ENCODE measurements around the gene ZBTB43.
"Not testable (repeated sequence)": the region's sequence is repeated elsewhere in the genome, so short reads cannot be mapped to it uniquely, and the experiment has no call there.

The ZBTB43 gene

DNA sequence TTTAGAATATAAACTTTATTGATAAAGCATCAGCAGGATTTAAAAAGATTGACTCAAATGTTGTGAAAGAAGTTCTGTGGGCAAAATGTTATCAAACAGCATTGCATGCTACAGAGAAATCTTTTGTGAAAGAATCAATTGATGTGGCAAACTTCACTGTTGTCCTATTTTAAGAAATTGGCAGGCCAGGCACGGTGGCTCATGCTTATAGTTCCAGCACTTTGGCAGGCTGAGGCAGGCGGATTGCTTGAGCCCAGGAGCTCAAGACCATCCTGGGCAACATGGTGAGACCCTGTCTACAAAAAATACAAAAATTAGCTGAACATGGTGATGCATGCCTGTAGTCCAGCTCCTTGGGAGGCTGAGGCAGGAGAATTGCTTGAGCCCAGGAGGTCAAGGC, 17.4 kb downstream of the ZBTB43 start:
- H3K4me3 ChIP-seq (ENCODE audit: low read depth, low read length) = no peak overlapping the region
- DNase-seq (ENCODE audit: low read depth) = no peak

DNA sequence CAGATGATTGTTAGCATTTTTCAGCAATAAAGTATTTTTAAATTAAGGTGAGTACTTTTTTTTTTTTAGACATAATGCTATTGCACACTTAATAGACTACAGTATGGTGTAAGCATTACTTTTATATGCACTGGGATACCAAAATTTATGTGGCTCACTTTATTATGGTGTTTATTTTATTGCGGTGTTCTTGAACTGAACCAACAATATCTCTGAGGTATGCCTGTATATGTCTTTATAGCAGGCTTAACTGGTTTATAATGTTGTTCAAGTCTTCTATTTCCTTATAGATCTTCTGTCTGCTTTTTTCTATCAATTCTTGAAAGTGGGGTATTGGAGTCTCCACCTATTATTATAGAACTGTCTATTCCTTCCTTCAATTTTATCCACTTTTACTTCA, 18.0 kb downstream of the ZBTB43 start:
- no peak overlapping the region for H3K4me3 ChIP-seq (ENCODE audit: low read depth, low read length)
- DNase-seq (ENCODE audit: low read depth) = no peak

DNA sequence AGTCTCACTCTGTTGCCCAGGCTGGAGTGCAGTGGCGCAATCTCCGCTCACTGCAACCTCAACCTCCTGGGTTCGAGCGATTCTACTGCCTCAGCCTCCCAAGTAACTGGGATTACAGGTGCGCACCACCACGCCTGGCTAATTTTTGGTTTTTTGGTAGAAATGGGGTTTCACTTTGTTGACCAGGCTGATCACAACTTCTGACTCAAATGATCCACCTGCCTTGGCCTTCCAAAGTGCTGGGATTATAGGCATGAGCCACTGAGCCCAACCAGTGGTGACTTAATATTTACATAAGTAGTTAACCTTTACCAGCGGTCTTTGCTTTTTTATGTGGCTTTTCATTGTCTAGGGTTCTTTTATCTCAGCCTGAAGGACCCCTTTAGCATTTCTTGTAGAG, 19.2 kb downstream of the ZBTB43 start:
- DNase-seq (ENCODE audit: low read depth); H3K4me3 ChIP-seq (ENCODE audit: low read depth, low read length): not testable (repeated sequence)

DNA sequence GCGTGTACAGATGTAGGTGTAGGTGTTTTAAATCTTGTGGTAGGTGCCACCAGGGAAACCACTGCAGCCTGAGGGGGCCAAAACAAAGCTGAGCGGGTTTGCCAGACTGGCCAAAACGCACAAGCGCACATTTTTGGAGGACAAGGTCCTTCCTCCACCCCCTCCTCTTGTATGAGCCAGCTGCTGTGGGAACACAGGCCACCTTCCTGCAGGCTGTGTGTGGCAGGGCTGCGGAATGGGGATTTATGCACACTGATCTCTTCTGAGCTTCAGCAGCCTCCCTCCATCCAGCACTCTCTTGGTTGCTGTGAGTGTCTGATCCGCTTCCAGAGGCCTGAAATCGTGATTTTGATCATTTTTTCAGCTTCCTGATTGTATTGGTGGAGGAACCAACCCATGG, 22.4 kb downstream of the ZBTB43 start:
- H3K4me3 ChIP-seq (ENCODE audit: low read depth, low read length) = no peak overlapping the region
- no peak for DNase-seq (ENCODE audit: low read depth)

DNA sequence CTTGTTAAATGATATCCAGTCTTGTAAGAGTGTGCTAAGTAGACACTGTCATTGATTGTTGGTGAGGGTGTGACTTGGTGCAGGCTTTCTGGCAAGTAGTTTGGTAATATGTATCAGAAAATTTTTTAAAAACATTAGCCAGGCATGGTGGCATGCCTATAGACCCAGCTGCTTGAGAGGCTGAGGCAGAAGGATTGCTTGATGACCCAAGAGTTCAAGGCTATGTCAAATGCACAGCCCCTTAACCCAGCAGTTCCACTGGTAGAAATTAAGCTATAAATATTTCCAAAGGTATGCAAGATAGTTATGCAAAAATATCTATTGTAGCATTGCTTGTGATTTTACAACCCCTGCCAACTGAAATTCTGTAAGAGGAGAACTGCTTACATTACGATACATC, 24.2 kb downstream of the ZBTB43 start:
- no peak overlapping the region for H3K4me3 ChIP-seq (ENCODE audit: low read depth, low read length)
- DNase-seq (ENCODE audit: low read depth) = no peak

DNA sequence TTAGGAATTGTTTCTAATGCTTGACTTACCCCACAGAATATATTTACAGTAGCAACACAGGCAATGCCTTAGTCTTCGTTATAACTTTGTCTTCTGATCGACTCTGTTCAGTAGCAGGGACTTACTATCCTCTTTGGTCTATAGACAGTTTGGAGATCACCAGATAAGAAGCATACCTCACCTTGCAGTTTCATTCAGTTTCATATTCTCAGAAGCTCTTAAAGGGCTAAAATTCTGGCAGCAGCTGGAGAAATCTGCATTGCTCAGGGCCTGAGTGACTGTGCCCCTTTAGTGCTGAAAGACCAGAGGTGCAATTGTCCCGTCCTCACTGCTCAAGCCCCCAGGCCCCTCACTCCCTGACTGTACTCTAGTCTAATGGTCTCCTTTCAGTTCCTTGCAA, 26.0 kb downstream of the ZBTB43 start:
- H3K4me3 ChIP-seq (ENCODE audit: low read depth, low read length) = no peak overlapping the region
- no peak for DNase-seq (ENCODE audit: low read depth)

DNA sequence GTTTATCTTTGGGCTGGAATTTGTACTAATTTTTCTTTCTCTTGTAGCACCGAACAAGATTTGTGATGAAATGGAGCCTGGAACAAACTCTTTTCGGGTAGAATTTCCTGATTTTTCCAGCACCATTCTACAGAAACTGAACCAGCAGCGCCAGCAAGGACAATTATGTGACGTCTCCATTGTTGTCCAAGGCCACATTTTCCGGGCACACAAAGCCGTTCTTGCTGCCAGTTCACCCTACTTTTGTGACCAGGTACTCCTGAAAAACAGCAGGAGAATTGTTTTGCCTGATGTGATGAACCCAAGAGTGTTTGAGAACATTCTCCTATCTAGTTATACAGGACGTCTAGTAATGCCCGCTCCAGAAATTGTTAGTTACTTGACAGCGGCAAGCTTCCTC, 27.6 kb downstream of the ZBTB43 start:
- no peak overlapping the region for H3K4me3 ChIP-seq (ENCODE audit: low read depth, low read length)
- no peak for DNase-seq (ENCODE audit: low read depth)

DNA sequence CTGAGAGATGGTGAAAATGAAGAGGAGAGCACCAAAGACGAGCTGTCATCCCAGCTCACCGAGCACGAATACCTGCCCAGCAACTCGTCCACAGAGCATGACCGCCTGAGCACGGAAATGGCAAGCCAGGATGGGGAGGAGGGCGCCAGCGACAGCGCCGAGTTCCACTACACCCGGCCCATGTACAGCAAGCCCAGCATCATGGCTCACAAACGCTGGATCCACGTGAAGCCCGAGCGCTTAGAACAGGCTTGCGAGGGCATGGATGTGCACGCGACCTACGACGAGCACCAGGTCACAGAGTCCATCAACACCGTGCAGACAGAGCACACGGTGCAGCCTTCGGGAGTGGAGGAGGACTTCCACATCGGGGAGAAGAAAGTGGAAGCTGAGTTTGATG, 28.2 kb downstream of the ZBTB43 start:
- DNase-seq (ENCODE audit: low read depth) = no peak
- no peak overlapping the region for H3K4me3 ChIP-seq (ENCODE audit: low read depth, low read length)

DNA sequence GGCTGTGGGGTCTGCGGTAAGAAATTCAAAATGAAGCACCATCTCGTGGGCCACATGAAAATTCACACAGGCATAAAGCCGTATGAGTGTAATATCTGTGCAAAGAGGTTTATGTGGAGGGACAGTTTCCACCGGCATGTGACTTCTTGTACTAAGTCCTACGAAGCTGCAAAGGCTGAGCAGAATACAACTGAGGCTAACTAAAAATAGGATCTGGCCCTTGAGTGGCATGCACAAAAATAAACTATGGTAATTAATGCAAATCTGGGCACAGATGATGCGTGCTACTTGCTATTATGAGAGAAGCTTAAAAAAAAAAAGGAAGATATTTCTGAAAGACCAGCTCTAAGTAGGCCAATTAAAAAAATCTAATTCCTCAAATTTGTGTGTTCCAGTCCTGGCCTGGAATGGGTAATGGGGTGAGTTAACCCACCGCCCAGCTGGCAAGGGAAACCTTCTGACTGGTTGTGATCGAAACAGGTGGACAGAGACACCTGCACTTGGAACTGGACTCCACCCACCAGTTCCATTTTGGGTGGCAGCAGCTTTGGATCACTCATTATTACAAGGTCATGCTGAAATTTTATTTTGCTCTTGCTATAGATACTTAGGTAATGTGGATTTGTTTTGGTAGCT, 29.0 kb downstream of the ZBTB43 start:
- DNase-seq (ENCODE audit: low read depth) = no peak
- H3K4me3 ChIP-seq (ENCODE audit: low read depth, low read length) = no peak overlapping the region

DNA sequence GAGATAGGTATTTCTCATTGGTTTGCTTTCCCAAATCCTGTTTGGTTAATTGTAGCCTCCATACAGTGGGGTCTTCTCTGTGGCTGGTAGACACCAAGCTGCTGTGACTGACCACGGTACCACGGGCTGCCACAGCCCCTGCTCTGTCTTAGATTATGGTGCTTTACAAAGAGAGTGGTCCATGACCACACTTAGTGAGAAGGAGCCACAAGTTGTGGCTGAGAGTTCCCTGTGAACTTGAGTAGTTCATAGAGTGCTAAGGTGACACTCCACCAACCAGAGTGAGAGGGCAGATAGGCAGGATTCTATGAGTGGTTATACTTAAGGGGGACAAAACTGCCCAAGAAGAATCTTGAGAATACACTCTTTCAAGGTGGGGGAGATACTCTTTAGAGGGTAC, 29.8 kb downstream of the ZBTB43 start:
- DNase-seq (ENCODE audit: low read depth) = no peak

DNA sequence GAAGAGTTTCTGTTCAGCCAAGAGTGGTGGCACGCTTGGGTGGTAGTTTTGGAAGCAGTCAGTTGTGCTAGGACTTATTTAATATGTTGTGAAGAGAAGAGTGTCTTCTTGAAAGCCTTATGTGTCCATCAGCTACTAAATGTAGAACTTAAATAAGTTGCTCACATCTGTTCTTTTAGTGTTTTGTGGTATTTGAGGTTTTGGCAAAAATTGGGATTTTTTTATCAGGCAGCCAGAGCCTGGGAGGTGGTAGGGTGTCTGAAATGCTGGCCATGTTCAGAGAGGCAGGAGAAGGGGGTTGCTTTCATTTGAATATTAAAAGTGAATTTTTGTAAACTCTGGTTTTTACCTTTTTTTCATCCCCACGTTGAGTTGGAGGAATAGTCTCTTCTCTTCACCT, 31.4 kb downstream of the ZBTB43 start:
- no peak for DNase-seq (ENCODE audit: low read depth)
- no peak overlapping the region for H3K4me3 ChIP-seq (ENCODE audit: low read depth, low read length)

More for the DNA sequence above, 29.8 kb downstream of the ZBTB43 start:
- H3K4me3 ChIP-seq (ENCODE audit: low read depth, low read length) = no peak overlapping the region

DNA sequence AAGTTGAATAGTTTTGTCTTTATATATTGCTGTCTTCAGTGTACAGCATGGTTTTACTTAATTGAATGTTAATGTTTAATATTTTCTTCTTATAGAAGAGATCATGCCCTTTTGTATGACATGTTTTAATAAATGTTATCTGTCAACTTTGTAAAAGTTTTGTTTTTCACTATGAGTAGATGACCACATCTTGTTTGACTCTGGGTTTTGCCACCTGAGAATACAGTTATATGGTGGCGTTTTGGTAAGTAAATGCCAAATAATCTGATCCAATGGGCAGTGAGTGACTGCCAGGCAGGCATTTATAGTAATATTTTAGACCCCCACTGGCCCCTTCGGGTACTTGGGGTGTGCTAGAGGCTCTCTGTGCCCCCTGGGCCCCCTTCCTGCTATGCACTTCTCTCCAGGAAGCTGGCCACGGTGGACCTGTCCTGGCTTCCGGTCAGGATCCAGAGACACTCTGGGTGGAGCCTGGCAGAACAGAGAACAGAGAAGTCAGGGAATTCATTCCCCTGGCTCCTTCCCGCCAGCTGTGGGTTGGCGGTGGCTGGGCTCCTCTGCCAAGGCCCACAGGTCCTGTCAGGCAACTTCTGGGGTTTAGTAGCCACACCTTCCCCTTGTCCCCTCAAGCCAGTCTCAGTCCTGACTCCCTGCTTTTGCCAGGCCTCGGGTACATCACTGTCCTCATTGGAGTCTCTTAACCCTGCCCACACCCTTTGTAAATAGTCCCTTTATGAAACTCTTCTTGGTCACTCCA, 33.4 kb downstream of the ZBTB43 start:
- H3K4me3 ChIP-seq (ENCODE audit: low read depth, low read length) = no peak overlapping the region
- no peak for DNase-seq (ENCODE audit: low read depth)

DNA sequence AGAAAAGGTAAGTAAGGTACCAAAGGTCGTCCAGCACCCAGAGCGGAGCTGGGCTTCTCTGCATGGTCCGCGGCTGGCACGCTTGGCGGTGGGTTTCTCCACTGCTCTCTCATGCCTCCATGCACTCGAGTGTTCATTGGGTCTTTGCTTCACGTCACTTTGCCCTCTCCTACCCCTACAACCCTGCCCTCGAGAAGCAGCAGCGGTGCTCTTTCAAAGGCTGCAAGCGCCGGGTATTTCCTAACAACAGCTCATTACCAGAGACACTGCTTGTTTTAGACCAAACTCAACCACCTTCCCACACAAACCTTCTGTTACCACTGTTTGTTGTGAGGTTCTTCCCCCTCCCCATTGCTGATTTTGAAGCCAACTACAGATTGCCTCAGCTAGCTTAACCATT, 34.1 kb downstream of the ZBTB43 start:
- DNase-seq (ENCODE audit: low read depth) = no peak
- no peak overlapping the region for H3K4me3 ChIP-seq (ENCODE audit: low read depth, low read length)

DNA sequence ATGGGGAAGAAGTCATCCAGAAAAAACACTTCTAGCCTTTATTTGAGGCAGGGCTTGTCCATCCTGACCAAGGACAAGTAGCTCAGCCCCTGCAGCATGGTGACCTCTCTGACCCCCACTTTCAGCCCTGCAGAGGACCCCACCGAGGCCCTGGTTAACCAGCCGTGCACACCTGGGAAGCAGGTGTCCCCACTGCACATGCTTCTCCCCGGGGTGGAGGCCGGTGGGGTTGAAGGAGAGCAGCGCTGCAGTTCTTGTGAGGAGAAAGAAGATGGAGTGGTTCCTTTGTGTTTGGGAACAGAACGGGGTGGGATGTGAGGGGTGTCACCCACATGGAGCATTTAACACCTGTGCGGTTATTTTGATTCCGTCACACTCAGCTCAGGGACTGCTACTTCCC, 34.5 kb downstream of the ZBTB43 start:
- no peak overlapping the region for H3K4me3 ChIP-seq (ENCODE audit: low read depth, low read length)
- no peak for DNase-seq (ENCODE audit: low read depth)

DNA sequence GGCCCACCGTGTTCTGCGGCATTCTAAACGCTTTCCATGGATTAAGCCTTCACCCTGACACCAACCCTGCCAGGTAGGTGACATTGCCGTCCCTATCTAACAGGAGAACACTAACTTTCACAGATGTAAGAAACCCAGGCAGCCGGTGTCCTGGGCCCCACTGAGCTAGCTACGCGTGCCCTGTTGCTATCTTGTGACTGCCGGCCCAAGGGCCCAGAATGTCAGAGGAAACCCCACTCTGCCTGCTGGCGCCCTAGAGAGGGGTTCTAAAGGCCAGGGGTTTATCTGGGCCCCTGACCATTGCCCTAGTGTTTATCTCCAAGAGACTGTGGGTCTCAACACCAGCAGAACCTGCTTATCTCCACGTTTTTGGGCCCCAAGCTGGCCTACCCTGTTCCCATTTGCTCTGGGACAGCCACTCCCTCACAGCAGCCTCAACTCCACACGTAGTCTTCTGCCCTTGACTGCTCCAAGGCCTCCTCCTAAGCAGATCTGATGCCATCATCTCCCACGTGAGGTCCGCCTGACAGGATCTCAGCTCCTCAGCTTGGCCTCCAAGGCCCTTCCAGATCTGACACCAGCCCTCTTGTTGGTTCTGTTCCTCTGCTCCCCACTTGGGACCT, 37.5 kb downstream of the ZBTB43 start:
- H3K4me3 ChIP-seq (ENCODE audit: low read depth, low read length) = no peak overlapping the region
- DNase-seq (ENCODE audit: low read depth) = no peak

DNA sequence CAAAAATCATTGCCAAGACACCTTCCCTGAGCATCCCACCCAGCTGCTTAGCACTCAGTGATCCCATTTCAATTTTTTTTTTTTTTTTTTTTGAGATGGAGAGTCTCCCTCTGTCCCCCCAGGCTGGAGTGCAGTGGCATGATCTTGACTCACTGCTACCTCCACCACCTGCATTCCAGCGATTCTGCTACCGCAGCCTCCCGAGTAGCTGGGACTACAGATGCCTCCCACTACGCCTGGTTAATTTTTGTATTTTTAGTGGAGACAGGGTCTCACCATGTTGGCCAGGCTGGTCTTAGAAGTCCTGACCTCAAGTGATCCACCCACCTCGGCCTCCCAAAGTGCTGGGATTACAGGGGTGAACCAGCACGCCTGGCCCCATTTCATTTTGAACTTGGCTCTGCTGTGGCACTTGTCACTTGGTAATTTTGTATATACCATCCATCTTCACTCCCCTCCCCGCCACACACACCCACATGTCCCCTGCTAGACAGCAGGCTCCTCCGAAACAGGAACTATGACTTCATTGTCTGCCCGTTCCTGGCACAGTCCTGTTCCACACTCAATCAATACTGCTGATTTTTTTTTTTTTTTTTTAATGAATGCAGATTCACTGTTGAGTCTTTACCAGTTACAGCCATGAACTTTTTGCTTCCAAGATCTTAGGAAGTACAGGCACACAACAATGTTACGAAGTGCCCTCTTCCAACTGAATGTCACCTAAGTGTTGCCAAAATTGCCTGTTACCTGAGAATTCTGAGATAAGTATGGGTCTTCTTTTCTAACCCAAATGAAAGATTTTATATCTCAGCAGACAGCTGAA, 38.3 kb downstream of the ZBTB43 start:
- no peak overlapping the region for H3K4me3 ChIP-seq (ENCODE audit: low read depth, low read length)
- no peak for DNase-seq (ENCODE audit: low read depth)

DNA sequence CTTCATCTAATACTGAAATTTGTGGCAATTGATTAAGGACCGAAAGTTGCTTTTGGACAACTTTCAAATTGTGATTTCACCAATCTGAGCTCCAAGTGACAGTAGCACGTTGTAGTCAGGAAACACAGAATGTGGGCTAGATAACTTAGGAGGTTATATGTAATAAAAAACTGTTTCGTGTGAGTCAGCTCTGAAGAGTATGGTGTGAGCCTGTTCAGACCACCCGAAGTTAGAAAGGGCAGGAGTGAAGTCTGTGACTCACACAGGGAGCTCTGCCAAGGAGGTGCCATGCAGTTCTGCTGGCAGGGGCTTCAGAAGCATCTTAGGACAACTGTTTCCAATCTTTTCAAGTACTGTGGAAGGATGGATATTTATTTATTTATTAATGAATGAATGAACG, 39.2 kb downstream of the ZBTB43 start:
- peak; percentile 58 for DNase-seq (ENCODE audit: low read depth)
- no peak overlapping the region for H3K4me3 ChIP-seq (ENCODE audit: low read depth, low read length)

DNA sequence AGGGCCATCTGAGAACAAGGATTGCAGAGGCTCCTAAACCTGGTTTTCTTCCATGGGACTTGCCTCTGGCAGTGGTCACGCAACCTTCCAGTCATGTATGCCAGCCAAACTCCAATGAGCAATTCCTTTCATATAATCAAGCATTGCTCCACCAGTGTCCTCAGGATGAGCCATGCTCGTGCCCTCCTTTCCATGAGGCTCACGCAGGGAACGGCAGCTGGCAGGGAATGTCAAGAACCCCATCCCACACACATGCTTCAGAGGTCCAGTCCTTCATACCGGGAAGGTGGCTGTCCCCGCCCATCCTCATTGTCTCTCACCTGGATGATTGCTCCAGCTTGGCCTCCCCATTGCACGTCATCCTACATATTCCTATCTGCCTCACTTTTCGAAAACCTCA, 42.2 kb downstream of the ZBTB43 start:
- H3K4me3 ChIP-seq (ENCODE audit: low read depth, low read length) = no peak overlapping the region
- DNase-seq (ENCODE audit: low read depth) = no peak

DNA sequence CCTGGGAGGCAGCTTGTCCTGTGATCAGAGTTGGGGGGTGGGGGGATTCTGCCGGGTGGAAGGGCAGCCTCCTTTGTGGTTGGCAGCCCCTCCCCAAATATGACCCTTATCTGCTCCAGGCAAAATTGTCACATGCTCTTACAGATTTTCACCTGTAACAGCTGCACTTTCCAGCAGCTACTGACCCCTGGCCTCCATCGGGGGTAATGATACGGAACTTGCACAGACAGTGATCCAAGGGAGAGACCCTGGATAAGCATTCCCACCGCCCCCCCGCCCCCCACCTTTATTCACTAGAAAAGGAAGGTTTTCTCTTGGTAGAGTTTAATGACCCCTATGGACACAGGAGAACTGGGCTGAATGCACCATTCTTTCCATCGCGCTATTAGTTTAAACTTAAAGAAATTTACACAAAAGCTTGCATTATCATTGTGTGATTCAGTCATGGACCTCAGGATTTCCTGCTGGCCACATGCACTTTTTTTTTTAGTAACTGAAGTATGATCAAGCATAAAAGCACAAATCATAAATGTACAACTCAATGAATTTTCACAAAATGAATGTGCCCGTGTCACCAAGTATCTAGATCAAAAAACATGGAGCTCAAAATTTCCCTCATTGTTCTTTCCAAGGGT, 44.9 kb downstream of the ZBTB43 start:
- DNase-seq (ENCODE audit: low read depth) = no peak
- no peak overlapping the region for H3K4me3 ChIP-seq (ENCODE audit: low read depth, low read length)
